WERI-Rb-1 (cell line): ENCODE results near the gene FBXO46.

ENCODE experiments used
- DNase-seq: peaks from one replicate; pipeline ENCODE4 v3.0.0-alpha.2; 2020
- H3K27ac ChIP-seq: fragments of 250-450 bp; sonication (Bioruptor Pico); 2 replicates; pipeline ENCODE4 v1.5.1; 2020; ENCODE audit warnings: mild to moderate bottlenecking, moderate library complexity
- H3K27me3 ChIP-seq: fragments of 250-450 bp; sonication (Bioruptor Pico); 2 replicates; pipeline ENCODE4 v1.5.1; 2021; ENCODE audit warnings: mild to moderate bottlenecking, low read depth, moderate library complexity; ENCODE audit not compliant: insufficient read depth, severe bottlenecking
- H3K36me3 ChIP-seq: fragments of 250-450 bp; sonication (Bioruptor Pico); 2 replicates; pipeline ENCODE4 v1.5.1; 2020; ENCODE audit warnings: mild to moderate bottlenecking, moderate library complexity
- H3K4me3 ChIP-seq: 2 replicates; pipeline ENCODE4 v1.5.1; 2011; ENCODE audit warnings: low read depth, mild to moderate bottlenecking, control low read depth, low read length
- H3K9me3 ChIP-seq: fragments of 250-450 bp; sonication (Bioruptor Pico); 2 replicates; pipeline ENCODE4 v1.5.1; 2021; ENCODE audit warnings: mild to moderate bottlenecking, moderate library complexity; ENCODE audit not compliant: severe bottlenecking
- CTCF ChIP-seq: IDR thresholded peaks from 2 replicates; pipeline ENCODE4 v1.5.1; 2011; ENCODE audit warnings: low read depth, mild to moderate bottlenecking, control low read depth, inconsistent platforms, low read length

The FBXO46 gene

GRCh38 chr19:45710356-45711130 lies 20.2 kb downstream of the FBXO46 start:
- H3K36me3 ChIP-seq = peaks cover 16% of the 10 kb centered on the region
- no peak overlapping the region for H3K4me3 ChIP-seq
- TF ChIP-seq CTCF = no peak
- no peaks in the 10 kb centered on the region for H3K27me3 ChIP-seq
- H3K27ac ChIP-seq = no peak overlapping the region
- no peak for DNase-seq
- H3K9me3 ChIP-seq = no peaks in the 10 kb centered on the region

GRCh38 chr19:45705710-45706415 lies 24.8 kb downstream of the FBXO46 start:
- DNase-seq = no peak
- TF ChIP-seq CTCF = no peak
- no peak overlapping the region for H3K4me3 ChIP-seq
- H3K27ac ChIP-seq = no peak overlapping the region
- no peaks in the 10 kb centered on the region for H3K9me3 ChIP-seq
- no peaks in the 10 kb centered on the region for H3K27me3 ChIP-seq
- peaks cover 17% of the 10 kb centered on the region for H3K36me3 ChIP-seq

GRCh38 chr19:45705115-45705514 lies 25.6 kb downstream of the FBXO46 start:
- no peak overlapping the region for H3K27ac ChIP-seq
- peaks cover 17% of the 10 kb centered on the region for H3K36me3 ChIP-seq
- no peak for TF ChIP-seq CTCF
- no peak for DNase-seq
- no peak overlapping the region for H3K4me3 ChIP-seq
- no peaks in the 10 kb centered on the region for H3K27me3 ChIP-seq
- H3K9me3 ChIP-seq = no peaks in the 10 kb centered on the region

- Histone ChIP-seq H3K27me3 (no peaks in the 10 kb centered on the region), H3K27ac (no peak overlapping the region), H3K36me3 (peaks cover 20% of the 10 kb centered on the region), H3K4me3 (no peak overlapping the region), H3K9me3 (no peaks in the 10 kb centered on the region)
- TF ChIP-seq CTCF = no peak
- DNase-seq = no peak
These were observed 29.0 kb downstream of the FBXO46 start for GRCh38 chr19:45701676-45702075.

GRCh38 chr19:45693106-45693788 lies 37.4 kb downstream of the FBXO46 start:
- DNase-seq = peak; percentile 81
- Histone ChIP-seq H3K4me3 (peak overlapping the region; percentile 98), H3K36me3 (peaks cover 28% of the 10 kb centered on the region), H3K27ac (peak overlapping the region; percentile 63), H3K27me3 (no peaks in the 10 kb centered on the region), H3K9me3 (no peaks in the 10 kb centered on the region)
- peak; percentile 77 for TF ChIP-seq CTCF
